ENCODE measurements around the gene MAP2K7.
A peak's percentile ranks its signal among the peaks of the same experiment; 100 is the strongest.

The MAP2K7 gene

DNA sequence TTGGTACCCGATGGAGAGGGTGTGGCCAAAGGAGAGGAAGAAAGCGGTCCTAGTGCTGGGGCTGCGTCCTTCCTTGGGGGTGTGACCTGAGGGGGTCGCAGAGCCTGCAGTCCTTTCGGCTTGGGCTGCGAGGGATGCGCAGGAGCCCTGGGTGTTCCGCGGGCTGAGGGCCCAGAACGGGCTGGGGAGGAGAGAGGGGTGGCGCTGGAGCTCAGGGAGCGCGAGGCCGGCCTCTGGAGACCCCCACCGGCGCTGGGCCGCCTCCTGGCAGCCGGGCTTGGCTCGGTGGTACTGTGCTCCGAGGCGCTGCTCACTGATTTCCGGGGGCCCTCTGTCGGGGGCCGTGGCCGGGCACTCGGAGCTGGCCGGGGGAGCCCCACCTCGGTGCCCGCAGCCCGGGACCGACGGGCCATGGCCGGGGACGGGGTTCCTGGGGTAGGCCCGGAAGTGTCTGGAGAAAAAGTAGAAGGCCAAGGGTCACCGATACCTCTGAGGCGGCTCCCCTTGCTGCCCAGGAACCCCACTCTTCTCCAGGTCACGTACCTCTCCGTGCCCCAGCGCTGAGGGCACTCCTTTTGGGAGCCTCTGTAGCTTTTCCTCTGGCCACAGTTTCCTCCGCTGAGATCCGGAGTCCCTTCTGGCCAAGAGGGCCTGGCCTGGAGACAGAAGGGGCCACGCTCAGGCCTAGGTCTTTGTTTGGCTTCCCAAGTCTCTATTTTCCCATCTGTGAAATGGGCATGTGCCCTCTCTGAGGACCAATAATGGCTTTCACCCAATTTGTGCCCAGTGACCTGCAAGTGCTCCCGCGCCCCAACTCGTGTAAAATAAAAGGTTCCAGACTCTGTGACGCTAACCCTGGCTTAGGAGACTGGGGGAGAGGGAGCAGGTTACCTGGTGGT lies 31.1 kb upstream of the MAP2K7 start:
- no peak for TF ChIP-seq CTCF (IDR thresholded peaks at IDR 0.05; ENCODE audit: low read depth, low read length)
- peak overlapping the region; percentile 20 to 31 for H3K4me3 ChIP-seq (replicated peaks in 1 of 2; ENCODE audit: low read depth in 2 of 2, low read length in 2 of 2)
- no peak for DNase-seq (ENCODE audit: low read depth in 2 of 2)

DNA sequence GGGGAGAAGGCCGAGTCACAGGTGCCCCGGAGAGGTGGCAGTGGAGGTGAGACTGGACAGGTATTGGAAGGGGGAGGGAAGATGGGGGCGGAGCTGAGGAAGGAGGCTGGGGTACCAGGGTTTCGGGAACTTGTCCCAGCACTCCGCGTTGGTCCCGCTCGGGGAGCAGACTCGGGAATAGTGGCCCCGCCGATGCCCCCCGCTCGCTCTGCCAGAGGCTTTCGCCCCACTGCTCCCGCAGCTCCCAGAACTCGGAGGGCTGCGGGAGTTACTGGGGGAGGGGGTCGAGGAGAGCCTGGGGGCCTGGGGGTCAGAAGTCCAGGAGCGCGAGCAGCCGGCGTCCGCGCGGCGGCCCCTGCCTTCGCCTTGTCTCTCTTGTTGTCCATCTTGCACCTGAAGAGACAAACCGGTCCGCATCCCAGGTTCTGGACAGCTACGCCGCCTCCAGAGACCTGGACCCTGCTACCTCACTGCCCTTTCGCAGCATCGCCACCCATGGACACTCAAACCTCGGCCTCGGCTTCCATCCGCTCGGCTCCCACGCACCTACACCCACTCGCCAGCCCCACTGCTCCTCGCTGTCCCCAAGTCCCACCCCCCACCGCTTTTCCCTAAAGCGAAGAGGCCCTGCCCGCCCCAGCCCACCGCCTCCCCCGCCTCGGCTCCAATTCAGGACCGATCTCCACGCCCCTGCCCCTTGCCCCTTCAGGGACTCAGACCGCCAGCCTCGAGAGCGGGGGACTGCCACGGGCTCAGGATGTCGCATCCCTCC lies 30.2 kb upstream of the MAP2K7 start:
- no peak for DNase-seq (ENCODE audit: low read depth in 2 of 2)
- TF ChIP-seq CTCF (IDR thresholded peaks at IDR 0.05; ENCODE audit: low read depth, low read length): no peak
- H3K4me3 ChIP-seq (replicated peaks in 1 of 2; ENCODE audit: low read depth in 2 of 2, low read length in 2 of 2): no peak overlapping the region

- TF ChIP-seq CTCF (IDR thresholded peaks at IDR 0.05; ENCODE audit: low read depth, low read length): no peak
- no peak for DNase-seq (ENCODE audit: low read depth in 2 of 2)
- H3K4me3 ChIP-seq (replicated peaks in 1 of 2; ENCODE audit: low read depth in 2 of 2, low read length in 2 of 2): no peak within 1 kb of the TSS
Measured at GRCh38 chr19:7874076-7874896, 29.4 kb upstream of the MAP2K7 start, which contains the start of gene PRR36. Gene PRR36, minus strand, starts transcription at chr19:7874390. Its CDS starts 701 bp downstream, at chr19:7873689.

DNA sequence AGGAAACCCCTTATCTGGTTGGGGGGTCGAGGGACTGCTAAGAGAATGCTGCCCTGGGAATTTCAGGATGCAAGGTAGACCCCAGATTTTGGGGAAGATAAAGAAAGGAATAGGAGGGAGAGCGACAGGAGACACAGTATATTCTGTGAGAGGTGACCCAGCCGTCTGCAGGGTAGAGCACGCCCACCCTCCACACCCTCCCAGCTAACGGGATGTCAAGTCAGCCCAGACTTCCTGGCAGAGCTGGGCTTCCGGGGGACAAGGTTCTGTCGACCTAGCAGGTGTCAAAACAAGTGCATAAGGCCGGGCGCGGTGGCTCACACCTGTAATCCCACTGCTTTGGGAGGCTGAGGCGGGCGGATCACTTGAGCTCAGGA lies 28.8 kb upstream of the MAP2K7 start:
- no peak overlapping the region for H3K4me3 ChIP-seq (replicated peaks in 1 of 2; ENCODE audit: low read depth in 2 of 2, low read length in 2 of 2)
- no peak for TF ChIP-seq CTCF (IDR thresholded peaks at IDR 0.05; ENCODE audit: low read depth, low read length)
- no peak for DNase-seq (ENCODE audit: low read depth in 2 of 2)

DNA sequence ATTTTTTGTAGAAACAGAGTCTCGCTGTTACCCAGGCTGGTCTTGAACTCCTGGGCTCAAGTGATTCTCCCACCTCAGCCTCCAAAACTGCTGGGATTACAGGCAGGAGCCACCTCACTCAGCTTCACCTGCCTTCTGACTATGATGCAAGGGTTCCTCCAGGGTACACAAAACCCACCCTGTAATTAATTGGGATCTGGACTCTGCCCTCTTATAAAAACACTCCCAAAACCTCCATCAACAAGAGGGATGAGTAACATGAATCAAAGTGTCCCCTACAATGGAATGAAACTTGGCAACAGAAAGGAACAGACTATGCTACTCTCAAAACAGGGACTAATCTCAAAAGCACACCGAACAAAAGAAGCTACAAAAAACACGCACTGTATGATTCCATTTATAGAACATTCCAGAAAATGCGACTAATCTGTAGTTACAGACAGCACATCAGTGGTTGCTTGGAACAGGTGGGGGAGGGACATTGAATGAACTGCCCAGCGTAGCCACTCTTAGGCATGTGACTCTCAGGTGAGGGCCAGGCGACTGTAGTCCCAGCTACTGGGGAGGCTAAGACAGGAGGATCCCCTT lies 26.3 kb upstream of the MAP2K7 start:
- TF ChIP-seq CTCF (IDR thresholded peaks at IDR 0.05; ENCODE audit: low read depth, low read length): no peak
- H3K4me3 ChIP-seq (replicated peaks in 1 of 2; ENCODE audit: low read depth in 2 of 2, low read length in 2 of 2): no peak overlapping the region
- peak in 1 of 2 donors; percentile 37 for DNase-seq (ENCODE audit: low read depth in 2 of 2)
